Measurements from ENCODE around the gene AMH.
"Not testable (repeated sequence)": the region's sequence is repeated elsewhere in the genome, so short reads cannot be mapped to it uniquely, and the experiment has no call there.

Gene AMH

GRCh38 chr19:2249010-2249866 lies at the start of gene AMH:
Gene AMH (plus strand): TSS chr19:2249323. CDS start chr19:2249333, 10 bp downstream.
- Histone ChIP-seq H2AFZ (ENCODE audit: low read length) (no peak within 1 kb of the TSS), H3K4me3 (ENCODE audit: low read length, poor library complexity, severe bottlenecking) (no peak within 1 kb of the TSS), H3K9ac (ENCODE audit: low read depth, low read length, poor library complexity, severe bottlenecking) (no peak within 1 kb of the TSS), H3K4me2 (ENCODE audit: low read depth, low read length, poor library complexity, severe bottlenecking) (no peak within 1 kb of the TSS), H4K20me1 (ENCODE audit: insufficient read depth, low read length, poor library complexity, severe bottlenecking) (peaks cover 13% of the 10 kb centered on the region), H3K4me1 (ENCODE audit: insufficient read depth, low read length, poor library complexity, severe bottlenecking) (no peaks in the 10 kb centered on the region), H3K9me3 (ENCODE audit: insufficient read depth, low read depth, low read length) (no peaks in the 10 kb centered on the region), H3K27me3 (ENCODE audit: insufficient read depth, low read length, poor library complexity, severe bottlenecking) (no peaks in the 10 kb centered on the region), H3K9me2 (replicated peaks; ENCODE audit: low read depth, low read length) (no peaks in the 10 kb centered on the region), H3K79me2 (ENCODE audit: insufficient read depth, low read length) (peaks cover 13% of the 10 kb centered on the region; the same call in 1 of the 2 replicates), H3F3A (ENCODE audit: low read depth) (no peaks in the 10 kb centered on the region), H3K36me3 (ENCODE audit: insufficient read depth, low read length) (peaks cover 58% of the 10 kb centered on the region; the same call in 1 of the 2 replicates)
- TF ChIP-seq, protein P1, sequence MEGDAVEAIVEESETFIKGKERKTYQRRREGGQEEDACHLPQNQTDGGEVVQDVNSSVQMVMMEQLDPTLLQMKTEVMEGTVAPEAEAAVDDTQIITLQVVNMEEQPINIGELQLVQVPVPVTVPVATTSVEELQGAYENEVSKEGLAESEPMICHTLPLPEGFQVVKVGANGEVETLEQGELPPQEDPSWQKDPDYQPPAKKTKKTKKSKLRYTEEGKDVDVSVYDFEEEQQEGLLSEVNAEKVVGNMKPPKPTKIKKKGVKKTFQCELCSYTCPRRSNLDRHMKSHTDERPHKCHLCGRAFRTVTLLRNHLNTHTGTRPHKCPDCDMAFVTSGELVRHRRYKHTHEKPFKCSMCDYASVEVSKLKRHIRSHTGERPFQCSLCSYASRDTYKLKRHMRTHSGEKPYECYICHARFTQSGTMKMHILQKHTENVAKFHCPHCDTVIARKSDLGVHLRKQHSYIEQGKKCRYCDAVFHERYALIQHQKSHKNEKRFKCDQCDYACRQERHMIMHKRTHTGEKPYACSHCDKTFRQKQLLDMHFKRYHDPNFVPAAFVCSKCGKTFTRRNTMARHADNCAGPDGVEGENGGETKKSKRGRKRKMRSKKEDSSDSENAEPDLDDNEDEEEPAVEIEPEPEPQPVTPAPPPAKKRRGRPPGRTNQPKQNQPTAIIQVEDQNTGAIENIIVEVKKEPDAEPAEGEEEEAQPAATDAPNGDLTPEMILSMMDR (conservative IDR thresholded peaks at IDR 0.05; ENCODE audit: low read length) = no peak
- no peak for TF ChIP-seq EZH2phosphoT487 (IDR thresholded peaks at IDR 0.05; ENCODE audit: borderline replicate concordance)

DNA sequence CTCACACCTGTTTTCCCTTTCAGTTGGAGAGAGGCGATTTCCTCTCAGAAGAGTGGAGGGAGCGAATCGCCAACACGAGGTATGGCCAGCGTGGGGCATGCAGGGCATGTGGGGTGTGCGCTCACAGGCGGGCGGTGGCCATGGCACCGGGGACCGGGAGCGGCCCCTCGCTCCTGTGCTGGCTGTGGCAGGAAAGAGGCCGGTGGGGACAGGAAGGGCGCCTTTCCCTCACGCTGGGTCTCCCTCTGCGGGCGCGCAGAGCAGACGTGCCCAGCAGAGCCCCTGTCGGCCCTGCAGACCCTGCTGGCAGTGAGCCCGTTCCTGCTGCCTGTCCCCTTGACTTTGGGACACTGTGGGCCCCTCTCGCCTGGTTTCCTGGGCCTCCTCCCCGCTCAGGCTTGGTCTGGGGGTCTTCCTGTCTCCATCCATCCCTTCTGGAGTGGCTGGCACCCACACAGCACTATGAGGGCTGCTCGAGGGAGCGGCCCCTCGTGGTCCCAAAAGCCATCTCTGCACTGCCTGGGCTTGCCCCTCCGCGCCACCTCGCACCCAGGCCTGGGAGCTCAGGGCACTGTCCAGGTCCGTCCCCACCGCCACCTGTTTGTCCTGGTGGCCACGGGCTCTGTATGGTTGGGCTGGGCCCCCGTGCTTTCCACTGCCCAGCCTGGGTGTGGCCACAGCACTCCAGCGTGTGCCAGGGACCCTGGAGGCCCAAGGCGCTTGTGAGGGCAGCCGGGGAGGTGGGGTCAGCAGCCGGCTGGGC lies 49.1 kb upstream of the AMH start:
- H3K9me2 ChIP-seq (replicated peaks; ENCODE audit: low read depth, low read length) = no peaks in the 10 kb centered on the region
- no peaks in the 10 kb centered on the region for H3K4me1 ChIP-seq (ENCODE audit: insufficient read depth, low read length, poor library complexity, severe bottlenecking)
- H4K20me1 ChIP-seq (ENCODE audit: insufficient read depth, low read length, poor library complexity, severe bottlenecking) = peaks cover 33% of the 10 kb centered on the region
- H3K79me2 ChIP-seq (ENCODE audit: insufficient read depth, low read length) = peaks cover 52% of the 10 kb centered on the region; the same call in 1 of the 2 replicates
- H3K9me3 ChIP-seq (ENCODE audit: insufficient read depth, low read depth, low read length) = no peaks in the 10 kb centered on the region
- no peaks in the 10 kb centered on the region for H3F3A ChIP-seq (ENCODE audit: low read depth)
- no peak overlapping the region for H2AFZ ChIP-seq (ENCODE audit: low read length)
- H3K4me3 ChIP-seq (ENCODE audit: low read length, poor library complexity, severe bottlenecking) = no peak overlapping the region
- H3K36me3 ChIP-seq (ENCODE audit: insufficient read depth, low read length) = peaks cover 67% of the 10 kb centered on the region; the same call in 1 of the 2 replicates
- TF ChIP-seq EZH2phosphoT487 (IDR thresholded peaks at IDR 0.05; ENCODE audit: borderline replicate concordance) = no peak
- TF ChIP-seq, protein P1 (conservative IDR thresholded peaks at IDR 0.05; ENCODE audit: low read length) = no peak
- H3K27me3 ChIP-seq (ENCODE audit: insufficient read depth, low read length, poor library complexity, severe bottlenecking) = no peaks in the 10 kb centered on the region
- H3K4me2 ChIP-seq (ENCODE audit: low read depth, low read length, poor library complexity, severe bottlenecking) = no peak overlapping the region
- no peak overlapping the region for H3K9ac ChIP-seq (ENCODE audit: low read depth, low read length, poor library complexity, severe bottlenecking)

- H3K9me3 ChIP-seq (ENCODE audit: insufficient read depth, low read depth, low read length); H3K4me1 ChIP-seq (ENCODE audit: insufficient read depth, low read length, poor library complexity, severe bottlenecking); H3K9ac ChIP-seq (ENCODE audit: low read depth, low read length, poor library complexity, severe bottlenecking); H3K27me3 ChIP-seq (ENCODE audit: insufficient read depth, low read length, poor library complexity, severe bottlenecking); H3K4me3 ChIP-seq (ENCODE audit: low read length, poor library complexity, severe bottlenecking); H3F3A ChIP-seq (ENCODE audit: low read depth); H3K4me2 ChIP-seq (ENCODE audit: low read depth, low read length, poor library complexity, severe bottlenecking); H2AFZ ChIP-seq (ENCODE audit: low read length); H3K9me2 ChIP-seq (replicated peaks; ENCODE audit: low read depth, low read length): not testable (repeated sequence)
- peaks cover 33% of the 10 kb centered on the region for H4K20me1 ChIP-seq (ENCODE audit: insufficient read depth, low read length, poor library complexity, severe bottlenecking)
- peaks cover 66% of the 10 kb centered on the region; the same call in 1 of the 2 replicates for H3K36me3 ChIP-seq (ENCODE audit: insufficient read depth, low read length)
- H3K79me2 ChIP-seq (ENCODE audit: insufficient read depth, low read length) = peaks cover 50% of the 10 kb centered on the region; the same call in 1 of the 2 replicates
Observed at GRCh38 chr19:2200624-2201294, 48.4 kb upstream of the AMH start.

All from Loucy (cell line).